BLaER1 treated with 17β-estradiol and CSF1 and Interleukin-3, amounts not matched to agents 10 nM and 100 nM (cell line): ENCODE results near the gene TPO.

Experiments used
- H3K27ac ChIP-seq, 11 experiments: shearing (Covaris generic); formaldehyde crosslinking; 2 replicates each; pipeline ENCODE4 v1.8.1; 2022
- H3K27me3 ChIP-seq, 11 experiments: shearing (Covaris generic); formaldehyde crosslinking; 2 replicates each; pipeline ENCODE4 v1.8.1; 2022
- H3K36me3 ChIP-seq, 11 experiments: shearing (Covaris generic); formaldehyde crosslinking; 2 replicates each; pipeline ENCODE4 v1.8.1; 2022
- H3K4me1 ChIP-seq, 10 experiments: shearing (Covaris generic); formaldehyde crosslinking; 2 replicates each; pipeline ENCODE4 v1.8.1; 2022
- H3K4me2 ChIP-seq, 11 experiments: shearing (Covaris generic); formaldehyde crosslinking; 2 replicates each; pipeline ENCODE4 v1.8.1; 2022
- H3K4me3 ChIP-seq, 10 experiments: shearing (Covaris generic); formaldehyde crosslinking; 2 replicates each; pipeline ENCODE4 v1.8.1; 2022
- H3K9ac ChIP-seq, 11 experiments: shearing (Covaris generic); formaldehyde crosslinking; 2 replicates each; pipeline ENCODE4 v1.8.1; 2022
- H3K9me3 ChIP-seq, 11 experiments: shearing (Covaris generic); formaldehyde crosslinking; replicated peaks in 1 of 11; 2 replicates each; pipeline ENCODE4 v1.8.1; 2022
- H4K20me1 ChIP-seq, 11 experiments: shearing (Covaris generic); formaldehyde crosslinking; 2 replicates each; pipeline ENCODE4 v1.8.1; 2022
- Cebpa-rat ChIP-seq, 11 experiments: shearing (Covaris generic); IDR thresholded peaks; 2 replicates each; pipeline ENCODE4 v1.8.1; 2022

TPO gene

GRCh38 chr2:1459727-1460126 is 46.5 kb downstream of the TPO start:
- H4K20me1 ChIP-seq = no peaks in the 10 kb centered on the region
- no peak overlapping the region for H3K9ac ChIP-seq
- H3K4me3 ChIP-seq = no peak overlapping the region
- no peaks in the 10 kb centered on the region for H3K27me3 ChIP-seq
- H3K4me1 ChIP-seq = peaks cover 0 to 13% (median 3%) of the 10 kb centered on the region in 10 experiments; a peak in 8 of 20 replicates
- H3K36me3 ChIP-seq = no peaks in the 10 kb centered on the region
- no peak overlapping the region for H3K4me2 ChIP-seq
- TF ChIP-seq Cebpa-rat (IDR thresholded peaks at IDR 0.05) = no peak
- no peak overlapping the region for H3K27ac ChIP-seq
- H3K9me3 ChIP-seq = no peaks in the 10 kb centered on the region

GRCh38 chr2:1460851-1461418 is 47.7 kb downstream of the TPO start:
- peaks cover 0 to 10% (median 0%) of the 10 kb centered on the region in 10 experiments; a peak in 6 of 20 replicates for H3K4me1 ChIP-seq
- no peaks in the 10 kb centered on the region for H4K20me1 ChIP-seq
- no peak overlapping the region for H3K9ac ChIP-seq
- no peak for TF ChIP-seq Cebpa-rat (IDR thresholded peaks at IDR 0.05)
- 0 out of 22 replicates have a peak, but pooled peaks cover 0 to under 1% (median 0%) of the 10 kb centered on the region in 11 experiments for H3K9me3 ChIP-seq
- no peak overlapping the region for H3K27ac ChIP-seq
- no peaks in the 10 kb centered on the region for H3K36me3 ChIP-seq
- H3K27me3 ChIP-seq = no peaks in the 10 kb centered on the region
- no peak overlapping the region; a peak in 1 of 22 replicates for H3K4me2 ChIP-seq
- no peak overlapping the region for H3K4me3 ChIP-seq

- H3K4me1 ChIP-seq = peaks cover 0 to 7% (median 0%) of the 10 kb centered on the region in 10 experiments; a peak in 2 of 20 replicates
- H3K27ac ChIP-seq = no peak overlapping the region
- no peak overlapping the region for H3K9ac ChIP-seq
- no peaks in the 10 kb centered on the region for H3K36me3 ChIP-seq
- no peak for TF ChIP-seq Cebpa-rat (IDR thresholded peaks at IDR 0.05)
- H3K4me3 ChIP-seq = no peak overlapping the region
- H3K9me3 ChIP-seq = 0 out of 22 replicates have a peak, but pooled peaks cover 0 to 4% (median 0%) of the 10 kb centered on the region in 11 experiments
- no peaks in the 10 kb centered on the region for H3K27me3 ChIP-seq
- H3K4me2 ChIP-seq = no peak overlapping the region; a peak in 1 of 22 replicates
- no peaks in the 10 kb centered on the region for H4K20me1 ChIP-seq
Observed at GRCh38 chr2:1461507-1462390, 48.5 kb downstream of the TPO start.

GRCh38 chr2:1462994-1463393 is 49.7 kb downstream of the TPO start:
- H3K4me2 ChIP-seq = no peak overlapping the region
- peaks cover 0 to 7% (median 0%) of the 10 kb centered on the region in 10 experiments; a peak in 2 of 20 replicates for H3K4me1 ChIP-seq
- H3K36me3 ChIP-seq = no peaks in the 10 kb centered on the region
- no peak for TF ChIP-seq Cebpa-rat (IDR thresholded peaks at IDR 0.05)
- H3K27me3 ChIP-seq = no peaks in the 10 kb centered on the region
- H4K20me1 ChIP-seq = no peaks in the 10 kb centered on the region
- no peak overlapping the region for H3K4me3 ChIP-seq
- H3K27ac ChIP-seq = no peak overlapping the region
- H3K9ac ChIP-seq = no peak overlapping the region
- peaks cover 0 to 4% (median under 1%) of the 10 kb centered on the region in 11 experiments; a peak in 3 of 22 replicates for H3K9me3 ChIP-seq

- H3K4me1 ChIP-seq = no peaks in the 10 kb centered on the region
Observed at GRCh38 chr2:1472350-1472749, 59.1 kb downstream of the TPO start.

GRCh38 chr2:1476617-1477195 is 63.4 kb downstream of the TPO start:
- Histone ChIP-seq H3K9ac (no peak overlapping the region), H3K4me2 (no peak overlapping the region), H3K9me3 (peaks cover 0 to 16% (median 10%) of the 10 kb centered on the region in 11 experiments; a peak in 14 of 22 replicates), H3K27me3 (no peaks in the 10 kb centered on the region), H3K36me3 (no peaks in the 10 kb centered on the region), H3K4me3 (no peak overlapping the region), H4K20me1 (no peaks in the 10 kb centered on the region), H3K27ac (no peak overlapping the region), H3K4me1 (no peaks in the 10 kb centered on the region)
- TF ChIP-seq Cebpa-rat (IDR thresholded peaks at IDR 0.05) = no peak

More at GRCh38 chr2:1472350-1472749, 59.1 kb downstream of the TPO start:
- Histone ChIP-seq H3K9me3 (peaks cover 10 to 37% (median 32%) of the 10 kb centered on the region in 11 experiments; a peak in 20 of 22 replicates), H3K27ac (no peak overlapping the region), H3K27me3 (no peaks in the 10 kb centered on the region), H3K9ac (no peak overlapping the region), H3K4me2 (no peak overlapping the region), H3K36me3 (no peaks in the 10 kb centered on the region), H4K20me1 (no peaks in the 10 kb centered on the region), H3K4me3 (no peak overlapping the region)
- TF ChIP-seq Cebpa-rat (IDR thresholded peaks at IDR 0.05) = no peak

GRCh38 chr2:1477196-1478040 is 64.2 kb downstream of the TPO start:
- Histone ChIP-seq H4K20me1 (no peaks in the 10 kb centered on the region), H3K9ac (no peak overlapping the region), H3K36me3 (no peaks in the 10 kb centered on the region), H3K9me3 (peaks cover 0 to 12% (median 8%) of the 10 kb centered on the region in 11 experiments; a peak in 13 of 22 replicates), H3K4me1 (no peaks in the 10 kb centered on the region), H3K27me3 (no peaks in the 10 kb centered on the region), H3K4me3 (no peak overlapping the region), H3K27ac (no peak overlapping the region), H3K4me2 (no peak overlapping the region)
- no peak for TF ChIP-seq Cebpa-rat (IDR thresholded peaks at IDR 0.05)

- TF ChIP-seq Cebpa-rat (IDR thresholded peaks at IDR 0.05) = no peak
- H3K4me1 ChIP-seq = peaks cover 0 to 10% (median 8%) of the 10 kb centered on the region in 10 experiments; a peak in 14 of 20 replicates
- H3K4me3 ChIP-seq = no peak overlapping the region
- no peaks in the 10 kb centered on the region for H3K27me3 ChIP-seq
- H3K27ac ChIP-seq = no peak overlapping the region
- peaks cover 0 to 12% (median 8%) of the 10 kb centered on the region in 11 experiments; a peak in 13 of 22 replicates for H3K9me3 ChIP-seq
- no peaks in the 10 kb centered on the region for H4K20me1 ChIP-seq
- no peak overlapping the region for H3K4me2 ChIP-seq
- H3K36me3 ChIP-seq = no peaks in the 10 kb centered on the region
- no peak overlapping the region for H3K9ac ChIP-seq
Observed at GRCh38 chr2:1478311-1479305, 65.3 kb downstream of the TPO start.
